OCI-LY7 (cell line): Measurements from ENCODE around the gene CNTN1.

Experiments
- CTCF ChIP-seq: fragments of 200-600 bp; sonication (generic); conservative IDR thresholded peaks from 2 replicates; pipeline ENCODE4 v1.5.1; 2014; ENCODE audit warnings: mild to moderate bottlenecking, antibody characterized with exemption, low read length, moderate library complexity, mixed read lengths
- EZH2phosphoT487 ChIP-seq: fragments of 200-600 bp; sonication (generic); IDR thresholded peaks from 2 replicates; pipeline ENCODE4 v1.6.1; 2018; ENCODE audit warnings: low read depth, borderline replicate concordance, mild to moderate bottlenecking, mixed run types, antibody characterized with exemption, low read length, moderate library complexity, mixed read lengths

- no peak for TF ChIP-seq CTCF
- TF ChIP-seq EZH2phosphoT487, result no peak
Measured at GRCh38 chr12:40662366-40662765, 29.9 kb upstream of the CNTN1 start.
